ENCODE measurements around the gene HOXB9. TPM values are rescaled to one million over a fixed set of nuclear protein-coding genes. Genes with fewer than 3 reads are reported as not detected.

Gene HOXB9
- total and polyA plus RNA-seq, 2 of the 13 experiments (the other 11 are each of a cell fraction or from before 2014, with no cell fraction given) = not detected

DNA sequence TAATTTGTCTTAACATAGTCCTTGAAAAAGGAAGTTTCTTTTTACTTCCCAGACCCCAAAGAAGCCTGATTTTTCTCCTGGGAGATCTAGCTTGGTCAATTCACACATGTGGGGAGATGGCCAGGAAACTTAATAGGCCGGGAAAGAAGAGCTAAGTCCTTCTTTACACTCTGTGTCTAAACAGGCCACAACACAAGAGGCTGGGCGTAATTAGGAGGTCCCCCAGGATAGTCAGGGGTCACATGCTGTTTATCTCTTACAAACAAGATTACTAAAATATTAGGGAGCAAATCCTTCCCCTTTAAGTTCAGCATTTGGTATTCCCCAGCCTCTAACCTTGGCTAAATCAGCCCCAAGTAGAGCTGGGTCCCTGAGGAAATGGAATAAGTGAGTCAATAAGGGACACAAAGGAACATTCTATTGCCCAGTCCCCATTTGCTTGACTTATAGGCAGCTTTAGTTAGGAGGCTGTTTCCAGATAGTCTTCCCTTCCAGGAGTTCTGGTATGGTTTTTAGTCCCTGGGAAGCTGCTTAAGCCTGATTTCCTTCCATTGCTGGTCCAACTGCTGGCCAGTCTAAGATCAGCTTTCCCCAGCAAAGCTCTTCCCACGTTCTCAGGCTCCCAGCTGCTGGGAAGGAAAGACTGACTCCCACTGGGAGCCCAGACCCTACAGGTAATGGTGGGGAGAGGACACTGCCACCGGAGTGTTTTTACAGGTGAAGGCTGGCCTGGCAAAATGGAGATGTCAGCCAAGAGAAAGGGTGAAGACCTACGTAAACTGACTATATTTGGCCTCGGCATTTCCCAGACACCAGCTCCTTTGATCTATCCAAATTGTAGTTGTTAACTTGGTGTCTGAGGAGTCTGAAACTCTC, 14.1 kb upstream of the HOXB9 start:
- no peak for ATAC-seq
- 11% methylated on average over 6 of the region's 6 CpGs for WGBS (ENCODE audit: low lambda C conversion rate)
- POLR2A ChIA-PET = no interaction called here
- DNase-seq (ENCODE audit: low spot score) = no peak
- TF ChIP-seq HNRNPLL (IDR thresholded peaks at IDR 0.05; ENCODE audit: low read depth, low read length, poor library complexity, severe bottlenecking) = no peak
- TF ChIP-seq ZBTB20 (CRISPR knock-in tag; IDR thresholded peaks at IDR 0.05; ENCODE audit: borderline replicate concordance, low read depth) = no peak
- no peak for TF ChIP-seq ZNF432 (CRISPR knock-in tag; IDR thresholded peaks at IDR 0.05; ENCODE audit: borderline replicate concordance)
- TF ChIP-seq SRSF9 (IDR thresholded peaks at IDR 0.05; ENCODE audit: borderline replicate concordance, insufficient read depth, low read depth, low read length, poor library complexity, severe bottlenecking) = no peak
- no peak for TF ChIP-seq EHMT2 (IDR thresholded peaks at IDR 0.05; ENCODE audit: borderline replicate concordance, low read depth, low read length)
- TF ChIP-seq, protein P1, sequence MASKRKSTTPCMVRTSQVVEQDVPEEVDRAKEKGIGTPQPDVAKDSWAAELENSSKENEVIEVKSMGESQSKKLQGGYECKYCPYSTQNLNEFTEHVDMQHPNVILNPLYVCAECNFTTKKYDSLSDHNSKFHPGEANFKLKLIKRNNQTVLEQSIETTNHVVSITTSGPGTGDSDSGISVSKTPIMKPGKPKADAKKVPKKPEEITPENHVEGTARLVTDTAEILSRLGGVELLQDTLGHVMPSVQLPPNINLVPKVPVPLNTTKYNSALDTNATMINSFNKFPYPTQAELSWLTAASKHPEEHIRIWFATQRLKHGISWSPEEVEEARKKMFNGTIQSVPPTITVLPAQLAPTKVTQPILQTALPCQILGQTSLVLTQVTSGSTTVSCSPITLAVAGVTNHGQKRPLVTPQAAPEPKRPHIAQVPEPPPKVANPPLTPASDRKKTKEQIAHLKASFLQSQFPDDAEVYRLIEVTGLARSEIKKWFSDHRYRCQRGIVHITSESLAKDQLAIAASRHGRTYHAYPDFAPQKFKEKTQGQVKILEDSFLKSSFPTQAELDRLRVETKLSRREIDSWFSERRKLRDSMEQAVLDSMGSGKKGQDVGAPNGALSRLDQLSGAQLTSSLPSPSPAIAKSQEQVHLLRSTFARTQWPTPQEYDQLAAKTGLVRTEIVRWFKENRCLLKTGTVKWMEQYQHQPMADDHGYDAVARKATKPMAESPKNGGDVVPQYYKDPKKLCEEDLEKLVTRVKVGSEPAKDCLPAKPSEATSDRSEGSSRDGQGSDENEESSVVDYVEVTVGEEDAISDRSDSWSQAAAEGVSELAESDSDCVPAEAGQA (IDR thresholded peaks at IDR 0.05; ENCODE audit: low read depth) = no peak
- TF ChIP-seq, protein P1 (CRISPR knock-in tag; IDR thresholded peaks at IDR 0.05; ENCODE audit: borderline replicate concordance) = no peak
- TF ChIP-seq, protein P2, sequence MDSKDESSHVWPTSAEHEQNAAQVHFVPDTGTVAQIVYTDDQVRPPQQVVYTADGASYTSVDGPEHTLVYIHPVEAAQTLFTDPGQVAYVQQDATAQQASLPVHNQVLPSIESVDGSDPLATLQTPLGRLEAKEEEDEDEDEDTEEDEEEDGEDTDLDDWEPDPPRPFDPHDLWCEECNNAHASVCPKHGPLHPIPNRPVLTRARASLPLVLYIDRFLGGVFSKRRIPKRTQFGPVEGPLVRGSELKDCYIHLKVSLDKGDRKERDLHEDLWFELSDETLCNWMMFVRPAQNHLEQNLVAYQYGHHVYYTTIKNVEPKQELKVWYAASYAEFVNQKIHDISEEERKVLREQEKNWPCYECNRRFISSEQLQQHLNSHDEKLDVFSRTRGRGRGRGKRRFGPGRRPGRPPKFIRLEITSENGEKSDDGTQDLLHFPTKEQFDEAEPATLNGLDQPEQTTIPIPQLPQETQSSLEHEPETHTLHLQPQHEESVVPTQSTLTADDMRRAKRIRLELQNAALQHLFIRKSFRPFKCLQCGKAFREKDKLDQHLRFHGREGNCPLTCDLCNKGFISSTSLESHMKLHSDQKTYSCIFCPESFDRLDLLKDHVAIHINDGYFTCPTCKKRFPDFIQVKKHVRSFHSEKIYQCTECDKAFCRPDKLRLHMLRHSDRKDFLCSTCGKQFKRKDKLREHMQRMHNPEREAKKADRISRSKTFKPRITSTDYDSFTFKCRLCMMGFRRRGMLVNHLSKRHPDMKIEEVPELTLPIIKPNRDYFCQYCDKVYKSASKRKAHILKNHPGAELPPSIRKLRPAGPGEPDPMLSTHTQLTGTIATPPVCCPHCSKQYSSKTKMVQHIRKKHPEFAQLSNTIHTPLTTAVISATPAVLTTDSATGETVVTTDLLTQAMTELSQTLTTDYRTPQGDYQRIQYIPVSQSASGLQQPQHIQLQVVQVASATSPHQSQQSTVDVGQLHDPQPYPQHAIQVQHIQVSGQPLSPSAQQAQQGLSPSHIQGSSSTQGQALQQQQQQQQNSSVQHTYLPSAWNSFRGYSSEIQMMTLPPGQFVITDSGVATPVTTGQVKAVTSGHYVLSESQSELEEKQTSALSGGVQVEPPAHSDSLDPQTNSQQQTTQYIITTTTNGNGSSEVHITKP (CRISPR knock-in tag; IDR thresholded peaks at IDR 0.05; ENCODE audit: low read depth) = no peak
- no peak for TF ChIP-seq ZNF329 (CRISPR knock-in tag; IDR thresholded peaks at IDR 0.05; ENCODE audit: low read depth)
- TF ChIP-seq ZNF101 (CRISPR knock-in tag; IDR thresholded peaks at IDR 0.05; ENCODE audit: borderline replicate concordance, low read depth) = no peak
- no peak for TF ChIP-seq ZSCAN9 (CRISPR knock-in tag; IDR thresholded peaks at IDR 0.05; ENCODE audit: borderline replicate concordance)
- no peak for TF ChIP-seq SRY (CRISPR knock-in tag; IDR thresholded peaks at IDR 0.05)
- no peak for TF ChIP-seq ZNF3 (CRISPR knock-in tag; IDR thresholded peaks at IDR 0.05)
- no peak overlapping the region for H3K4me2 ChIP-seq (ENCODE audit: low read depth, low read length)
- no peak overlapping the region for H3K4me3 ChIP-seq (replicated peaks in 1 of 3; ENCODE audit: insufficient read depth in 1 of 3, low read depth in 2 of 3, low read length in 3 of 3)
- CTCF ChIA-PET (ENCODE audit: low intra/inter-chr PET ratio, low total read pairs) = no interaction called here
- no peaks in the 10 kb centered on the region for H3K9me3 ChIP-seq (ENCODE audit: low read length)
- no peak overlapping the region for H3K27ac ChIP-seq (ENCODE audit: extremely low read length, insufficient read depth, low read length)
- intact Hi-C loops (cut with micrococcal nuclease; ENCODE audit: unreplicated experiment) = no loop called here
- peaks cover 22 to 97% of the 10 kb centered on the region in 2 experiments for H3K27me3 ChIP-seq (ENCODE audit: control insufficient read depth in 1 of 2, insufficient read depth in 2 of 2, low read length in 2 of 2)
- BruUV-seq (replicated peaks) = no TSS peak
- H4K20me1 ChIP-seq (ENCODE audit: insufficient read depth, low read length) = no peaks in the 10 kb centered on the region
- no peaks in the 10 kb centered on the region for H3K79me2 ChIP-seq (ENCODE audit: insufficient read depth, low read length)
- no peaks in the 10 kb centered on the region for H3K36me3 ChIP-seq (replicated peaks in 1 of 2; ENCODE audit: control insufficient read depth in 1 of 2, insufficient read depth in 2 of 2, low read length in 2 of 2)
- no peak overlapping the region for H2AFZ ChIP-seq (ENCODE audit: low read length)
- 0 out of 2 replicates have a peak, but pooled peaks cover 4% of the 10 kb centered on the region for H3K4me1 ChIP-seq (ENCODE audit: insufficient read depth, low read length)
- no peak for FAIRE-seq
- no peak overlapping the region for H3K9ac ChIP-seq (ENCODE audit: insufficient read depth, low read depth, low read length)
- in situ Hi-C loops (cut with HindIII; ENCODE audit: extremely low pct_ligation_motif_present, low pct_unique_long_range_greater_than_20kb) = no loop called here

Measured in HepG2 (cell line).